ENCODE results near the gene MDH1.
"Not testable (repeated sequence)": the region's sequence is repeated elsewhere in the genome, so short reads cannot be mapped to it uniquely, and the experiment has no call there.

- not testable (repeated sequence) for TF ChIP-seq CTCF (conservative IDR thresholded peaks at IDR 0.05 in 1 of 2, IDR thresholded peaks at IDR 0.05 in 1 of 2; ENCODE audit: low read depth in 1 of 2, low read length in 2 of 2); EZH2 (IDR thresholded peaks at IDR 0.05; ENCODE audit: low read length, missing control alignments)
These were observed 14.9 kb upstream of the MDH1 start for GRCh38 chr2:63573726-63574345.
